Measurements from ENCODE around the gene PSMD13.
"Not testable (repeated sequence)": the region's sequence is repeated elsewhere in the genome, so short reads cannot be mapped to it uniquely, and the experiment has no call there.

The PSMD13 gene

DNA sequence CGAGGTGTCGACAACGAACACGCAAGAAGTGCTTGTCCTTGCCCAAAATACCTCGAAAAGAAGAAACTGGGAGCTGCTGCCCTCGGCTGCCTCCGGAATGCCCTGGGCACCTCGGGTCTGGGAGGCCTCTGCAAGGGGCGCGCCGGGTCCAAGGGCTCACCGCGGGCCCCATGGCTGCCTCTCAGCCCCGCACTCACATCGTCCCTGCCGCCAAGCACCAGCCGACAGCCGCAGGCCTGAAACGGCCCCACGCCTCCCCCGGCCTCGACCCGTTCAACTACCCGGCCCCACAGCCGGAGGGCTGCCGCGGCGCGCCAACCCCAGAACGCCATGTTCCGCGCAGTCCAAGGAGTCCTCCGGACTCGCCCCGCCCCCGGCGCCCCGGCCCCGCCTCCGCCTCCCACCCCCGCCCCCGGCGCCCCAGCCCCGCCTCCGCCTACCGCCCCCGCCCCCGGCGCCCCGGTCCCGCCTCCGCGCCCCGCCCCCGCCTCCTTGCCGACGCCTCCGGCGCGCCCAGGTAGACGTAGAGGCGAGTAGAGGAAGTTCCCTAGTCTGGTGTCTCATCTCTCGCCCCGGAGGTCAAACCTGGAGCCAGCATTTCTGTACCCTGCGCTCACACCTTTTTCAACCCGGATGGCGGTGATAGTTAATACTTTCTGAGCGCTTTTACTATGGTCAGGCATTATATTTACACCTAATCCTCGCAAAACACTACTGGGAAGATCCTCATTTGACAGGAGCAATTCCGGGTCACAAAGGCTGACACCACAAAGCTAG, 591 bp upstream of the PSMD13 start, which contains the start of gene SIRT3:
TSS of gene SIRT3 (minus strand) at position 346 of the 777 bp plus-strand sequence. CDS start at position 332, 14 bp downstream.
- DNase-seq (ENCODE audit: low read depth, low spot score), result no peak
- TF ChIP-seq CTCF (IDR thresholded peaks at IDR 0.05; ENCODE audit: insufficient read depth, low read length, missing control alignments), result no peak
- POLR2A ChIA-PET, result interaction anchor here (0.6 to 1.1 kb wide), 4 partner anchors 20 to 175 kb away, joined by 3 to 5 read pairs (median 4); partner anchors contain the start of genes BET1L and RIC8A
- H3K4me3 ChIP-seq (ENCODE audit: low read depth, low read length), result peak within 1 kb of the TSS; percentile 91
- CTCF ChIA-PET, result interaction anchor here (2.3 to 6.6 kb wide), 2 partner anchors 14 to 212 kb away, joined by 12 to 79 read pairs; no protein-coding TSS in a partner anchor

DNA sequence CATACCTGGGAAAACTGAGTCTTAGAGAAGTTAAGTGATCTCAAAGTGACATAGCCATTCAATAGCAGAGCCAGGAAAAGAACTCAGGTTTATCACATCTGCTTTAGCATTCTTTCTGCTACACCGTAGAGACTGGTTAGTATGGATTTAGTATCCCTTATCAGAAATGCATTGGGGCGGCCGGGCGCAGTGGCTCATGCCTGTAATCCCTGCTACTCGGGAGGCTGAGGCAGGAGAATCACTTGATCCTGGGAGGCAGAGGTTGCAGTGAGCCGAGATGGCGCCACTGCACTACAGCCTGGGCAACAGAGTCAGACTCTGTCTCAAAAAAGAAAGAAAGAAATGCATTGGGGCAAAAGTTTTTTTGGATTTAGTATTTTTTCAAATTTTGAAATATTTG, 1.6 kb downstream of the PSMD13 start:
- ChIA-PET CTCF (interaction anchor here (0.8 to 6.6 kb wide), 5 partner anchors 10 to 210 kb away, joined by 3 to 79 read pairs (median 4); no protein-coding TSS in a partner anchor), POLR2A (interaction anchor here (1.2 kb wide), 1 partner anchor 31 kb away, joined by 3 read pairs; the partner anchor contains the start of gene BET1L)
- H3K4me3 ChIP-seq (ENCODE audit: low read depth, low read length); DNase-seq (ENCODE audit: low read depth, low spot score): not testable (repeated sequence)

GRCh38 chr11:240315-240714, 3.5 kb downstream of the PSMD13 start:
- TF ChIP-seq CTCF (IDR thresholded peaks at IDR 0.05; ENCODE audit: insufficient read depth, low read length, missing control alignments), result no peak
- ChIA-PET CTCF (interaction anchor here (6.6 kb wide), 1 partner anchor 10 kb away, joined by 79 read pairs; no protein-coding TSS in a partner anchor), POLR2A (no interaction called here)
- DNase-seq (ENCODE audit: low read depth, low spot score), result no peak
- no peak overlapping the region for H3K4me3 ChIP-seq (ENCODE audit: low read depth, low read length)

GRCh38 chr11:241634-242033, 4.9 kb downstream of the PSMD13 start:
- DNase-seq (ENCODE audit: low read depth, low spot score), result no peak
- no peak for TF ChIP-seq CTCF (IDR thresholded peaks at IDR 0.05; ENCODE audit: insufficient read depth, low read length, missing control alignments)
- ChIA-PET CTCF (interaction anchor here (0.7 to 6.6 kb wide), 5 partner anchors 8 to 209 kb away, joined by 3 to 79 read pairs (median 4); no protein-coding TSS in a partner anchor), POLR2A (no interaction called here)
- H3K4me3 ChIP-seq (ENCODE audit: low read depth, low read length), result no peak overlapping the region

GRCh38 chr11:244376-244775, 7.6 kb downstream of the PSMD13 start:
- TF ChIP-seq CTCF (IDR thresholded peaks at IDR 0.05; ENCODE audit: insufficient read depth, low read length, missing control alignments), result no peak
- no peak overlapping the region for H3K4me3 ChIP-seq (ENCODE audit: low read depth, low read length)
- ChIA-PET POLR2A (no interaction called here), CTCF (interaction anchor here (0.6 to 0.7 kb wide), 3 partner anchors 62 to 117 kb away, joined by 3 read pairs; no protein-coding TSS in a partner anchor)
- DNase-seq (ENCODE audit: low read depth, low spot score), result no peak

- no peak overlapping the region for H3K4me3 ChIP-seq (ENCODE audit: low read depth, low read length)
- DNase-seq (ENCODE audit: low read depth, low spot score), result no peak
- CTCF ChIA-PET, result interaction anchor here (1.6 to 5.5 kb wide), 4 partner anchors 9 to 113 kb away, joined by 7 to 79 read pairs (median 36); partner anchors contain the start of gene PSMD13
- POLR2A ChIA-PET, result no interaction called here
- TF ChIP-seq CTCF (IDR thresholded peaks at IDR 0.05; ENCODE audit: insufficient read depth, low read length, missing control alignments), result no peak
These were observed 12.3 kb downstream of the PSMD13 start for GRCh38 chr11:249062-249461.
